ENCODE results near the gene ELL2.

ELL2 gene

DNA sequence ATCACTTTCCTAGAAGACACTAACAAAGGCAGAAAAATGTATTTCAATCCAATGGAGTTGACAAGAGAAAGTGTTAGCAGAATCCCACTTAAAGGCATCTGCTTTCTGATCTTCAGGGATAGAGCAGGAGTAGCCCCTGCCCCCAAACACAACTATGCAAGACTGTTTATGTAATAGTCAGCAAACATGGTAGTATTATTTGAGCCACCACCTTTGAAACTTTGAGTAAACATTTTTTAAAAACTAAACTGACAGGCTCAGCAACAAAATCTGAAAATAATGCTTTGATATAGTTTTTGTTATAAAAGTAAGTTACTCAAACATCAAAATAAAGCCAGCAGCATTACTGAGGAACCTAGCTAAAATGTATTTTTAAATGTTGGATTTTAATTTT is 4.8 kb downstream of the ELL2 start:
- H3K4me3 ChIP-seq (ENCODE audit: low read length): peak overlapping the region; percentile 92
- DNase-seq (ENCODE audit: low read depth): no peak
- TF ChIP-seq CTCF (conservative IDR thresholded peaks at IDR 0.05; ENCODE audit: low read length): no peak

- peak; percentile 82 for DNase-seq (ENCODE audit: low read depth)
- no peak for TF ChIP-seq CTCF (conservative IDR thresholded peaks at IDR 0.05; ENCODE audit: low read length)
- H3K4me3 ChIP-seq (ENCODE audit: low read length): peak overlapping the region; percentile 92
Measured at GRCh38 chr5:95956021-95956899, 5.4 kb downstream of the ELL2 start.

- no peak overlapping the region for H3K4me3 ChIP-seq (ENCODE audit: low read length)
- TF ChIP-seq CTCF (conservative IDR thresholded peaks at IDR 0.05; ENCODE audit: low read length): no peak
- no peak for DNase-seq (ENCODE audit: low read depth)
Measured at GRCh38 chr5:95954716-95955115, 6.9 kb downstream of the ELL2 start.

DNA sequence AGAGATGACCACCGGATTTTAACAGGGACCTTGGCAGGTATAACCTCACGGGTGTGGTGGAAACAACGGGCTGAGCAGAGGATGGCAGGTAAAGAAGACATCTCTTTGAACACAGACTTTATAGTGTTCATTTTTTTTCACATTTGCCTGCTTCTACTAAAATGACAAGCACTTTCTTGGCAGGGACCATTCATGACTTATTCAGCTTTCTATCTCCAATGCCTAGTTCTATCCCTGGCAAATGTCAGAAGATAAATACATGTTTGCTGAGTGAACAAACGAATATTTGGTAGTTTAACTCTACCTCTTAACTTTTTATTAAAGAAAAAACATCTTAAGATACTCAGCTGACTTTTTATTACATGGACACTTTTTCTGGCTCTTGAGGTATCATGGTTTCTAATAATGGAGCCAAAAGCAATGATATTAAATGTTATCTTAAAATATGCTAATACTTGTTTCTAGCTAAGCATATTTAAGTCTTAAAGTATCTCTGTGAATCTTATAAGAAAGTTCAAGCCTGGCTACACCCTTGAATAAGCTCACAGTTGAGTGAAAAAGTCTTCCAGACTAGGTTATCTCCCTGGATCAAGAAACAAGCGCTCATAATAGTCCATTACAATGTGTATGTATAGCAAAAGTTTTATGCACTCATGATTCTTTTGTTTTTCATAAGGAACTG is 8.5 kb downstream of the ELL2 start:
- no peak for DNase-seq (ENCODE audit: low read depth)
- H3K4me3 ChIP-seq (ENCODE audit: low read length): no peak overlapping the region
- no peak for TF ChIP-seq CTCF (conservative IDR thresholded peaks at IDR 0.05; ENCODE audit: low read length)

DNA sequence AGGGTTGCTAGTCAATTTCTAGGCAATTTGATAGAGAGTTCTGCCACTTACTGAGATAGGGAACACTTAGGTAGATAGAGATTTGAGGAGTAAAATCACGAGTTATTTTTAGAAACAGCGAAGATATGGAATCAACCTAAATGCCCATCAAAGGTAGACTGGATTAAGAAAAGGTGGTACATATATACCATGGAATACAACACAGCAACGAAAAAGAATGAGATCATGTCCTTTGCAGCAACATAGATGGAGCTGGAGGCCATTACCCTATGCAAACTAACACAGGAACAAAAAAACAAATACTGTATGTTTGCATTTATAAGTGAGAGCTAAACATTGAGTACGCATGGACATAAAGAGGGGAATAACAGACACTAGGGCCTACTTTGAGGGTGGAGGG is 9.7 kb downstream of the ELL2 start:
- DNase-seq (ENCODE audit: low read depth): no peak
- no peak for TF ChIP-seq CTCF (conservative IDR thresholded peaks at IDR 0.05; ENCODE audit: low read length)
- no peak overlapping the region for H3K4me3 ChIP-seq (ENCODE audit: low read length)

- H3K4me3 ChIP-seq (ENCODE audit: low read length): no peak overlapping the region
- DNase-seq (ENCODE audit: low read depth): no peak
- no peak for TF ChIP-seq CTCF (conservative IDR thresholded peaks at IDR 0.05; ENCODE audit: low read length)
Measured at GRCh38 chr5:95949810-95950209, 11.8 kb downstream of the ELL2 start.

GRCh38 chr5:95948631-95949030 is 13.0 kb downstream of the ELL2 start:
- no peak overlapping the region for H3K4me3 ChIP-seq (ENCODE audit: low read length)
- no peak for TF ChIP-seq CTCF (conservative IDR thresholded peaks at IDR 0.05; ENCODE audit: low read length)
- no peak for DNase-seq (ENCODE audit: low read depth)
